Chondrocyte (in vitro differentiated cells): ENCODE results near the gene RDH13. TPM values are rescaled to one million over a fixed set of nuclear protein-coding genes. Genes with fewer than 3 reads are reported as not detected.
"Not testable (repeated sequence)": the region's sequence is repeated elsewhere in the genome, so short reads cannot be mapped to it uniquely, and the experiment has no call there.

ENCODE experiments used
- DNase-seq: peaks from one replicate; pipeline ENCODE4 v3.0.0; 2021; ENCODE audit warnings: mixed read lengths, low spot score
- H3K27ac Mint-ChIP-seq: one replicate; pipeline ENCODE4 v1.8.0; 2021; ENCODE audit warnings: mild to moderate bottlenecking, moderate library complexity, mixed read lengths; ENCODE audit not compliant: unreplicated experiment
- H3K27me3 Mint-ChIP-seq: 2 replicates; pipeline ENCODE4 v1.8.0; 2021; ENCODE audit warnings: low read depth, mixed read lengths
- H3K36me3 Mint-ChIP-seq: 2 replicates; pipeline ENCODE4 v1.8.0; 2021; ENCODE audit warnings: low read depth, mixed read lengths
- H3K4me1 Mint-ChIP-seq: 2 replicates; pipeline ENCODE4 v1.8.0; 2021; ENCODE audit warnings: low read depth, mild to moderate bottlenecking, mixed read lengths
- H3K4me3 Mint-ChIP-seq: one replicate; pipeline ENCODE4 v1.8.0; 2021; ENCODE audit warnings: mild to moderate bottlenecking, moderate library complexity, mixed read lengths; ENCODE audit not compliant: unreplicated experiment
- H3K9me3 Mint-ChIP-seq: 2 replicates; pipeline ENCODE4 v1.8.0; 2021; ENCODE audit warnings: low read depth, mixed read lengths
- CTCF ChIP-seq: fragments of 200-600 bp; sonication (generic); IDR thresholded peaks from 2 replicates; pipeline ENCODE4 v1.5.0; 2021; ENCODE audit warnings: antibody characterized with exemption, mild to moderate bottlenecking, moderate library complexity
- total RNA-seq: library from RNA; stranded (reverse); gene quantifications from 3 replicates; pipeline ENCODE4 v1.2.1, GENCODE V29; 2021

RDH13 gene
- total RNA-seq, 1 donor from 2014 or later, result 9.7 TPM

- peaks cover 14% of the 10 kb centered on the region for H3K9me3 Mint-ChIP-seq
- H3K27ac Mint-ChIP-seq, result no peak overlapping the region
- H3K27me3 Mint-ChIP-seq, result no peaks in the 10 kb centered on the region
- H3K4me3 Mint-ChIP-seq, result no peak overlapping the region
- H3K36me3 Mint-ChIP-seq, result peaks cover 13% of the 10 kb centered on the region
- H3K4me1 Mint-ChIP-seq, result peaks cover 1% of the 10 kb centered on the region
- DNase-seq, result no peak
- TF ChIP-seq CTCF, result no peak
Measured at GRCh38 chr19:55000761-55001160, 62.2 kb downstream of the RDH13 start.

- H3K27ac Mint-ChIP-seq, H3K4me1 Mint-ChIP-seq, H3K9me3 Mint-ChIP-seq, DNase-seq, H3K4me3 Mint-ChIP-seq, H3K27me3 Mint-ChIP-seq: not testable (repeated sequence)
- H3K36me3 Mint-ChIP-seq, result peaks cover 17% of the 10 kb centered on the region
Measured at GRCh38 chr19:54998751-54999239, 64.2 kb downstream of the RDH13 start.

- peaks cover 19% of the 10 kb centered on the region for H3K36me3 Mint-ChIP-seq
Measured at GRCh38 chr19:54995561-54995960, 67.4 kb downstream of the RDH13 start.

More at GRCh38 chr19:54995561-54995960, 67.4 kb downstream of the RDH13 start:
- Mint-ChIP-seq H3K27ac (no peak overlapping the region), H3K27me3 (no peaks in the 10 kb centered on the region), H3K4me1 (no peaks in the 10 kb centered on the region), H3K9me3 (peaks cover 9% of the 10 kb centered on the region), H3K4me3 (no peak overlapping the region)
- TF ChIP-seq CTCF, result no peak
- no peak for DNase-seq

Other genes starting within 250 kb of the RDH13 start
- gene KIR3DL1, start 246.7 kb downstream of the RDH13 start, total RNA-seq, result not detected in 3 replicates
- gene KIR2DS4, start 230.5 kb downstream of the RDH13 start, total RNA-seq, result not detected in 3 replicates
- not detected in 3 replicates for gene KIR3DL2, start 212.7 kb downstream of the RDH13 start, total RNA-seq
- gene FCAR, start 188.9 kb downstream of the RDH13 start, total RNA-seq, result not detected in 3 replicates
- not detected in 3 replicates for gene NCR1, start 157.0 kb downstream of the RDH13 start, total RNA-seq
- not detected in 3 replicates for gene NLRP7, start 115.6 kb downstream of the RDH13 start, total RNA-seq
- 19.1 to 21.7 TPM (median 21.1 TPM) in 3 replicates for gene NLRP2, start 96.8 kb downstream of the RDH13 start, total RNA-seq
- 0.51 TPM in 1 of 3 replicates, not detected in the others for gene GP6, start 24.9 kb downstream of the RDH13 start, total RNA-seq
- 4.1 to 7.9 TPM (median 6.8 TPM) in 3 replicates for gene EPS8L1, start 12.7 kb upstream of the RDH13 start, total RNA-seq
- gene PPP1R12C, start 54.5 kb upstream of the RDH13 start, total RNA-seq, result 86.1 to 111 TPM (median 103 TPM) in 3 replicates
- 0.62 TPM in 1 of 3 replicates, not detected in the others for gene TNNT1, start 86.1 kb upstream of the RDH13 start, total RNA-seq
- not detected in 3 replicates for gene TNNI3, start 94.6 kb upstream of the RDH13 start, total RNA-seq
- gene DNAAF3, start 103.5 kb upstream of the RDH13 start, total RNA-seq, result 0.90 to 2.2 TPM (median 1.3 TPM) in 3 replicates
- gene SYT5, start 117.1 kb upstream of the RDH13 start, total RNA-seq, result 0.80 TPM in 1 of 3 replicates, not detected in the others
- gene PTPRH, start 146.4 kb upstream of the RDH13 start, total RNA-seq, result 0.42 to 0.54 TPM in 2 of 3 replicates, not detected in the other
- 1.4 to 1.5 TPM (median 1.4 TPM) in 3 replicates for gene TMEM86B, start 165.6 kb upstream of the RDH13 start, total RNA-seq
- 47.6 to 58.4 TPM (median 49.9 TPM) in 3 replicates for gene PPP6R1, start 195.9 kb upstream of the RDH13 start, total RNA-seq
- gene HSPBP1, start 217.0 kb upstream of the RDH13 start, total RNA-seq, result 22.7 to 30.3 TPM (median 24.2 TPM) in 3 replicates
- 14.0 to 15.9 TPM (median 15.3 TPM) in 3 replicates for gene BRSK1, start 220.8 kb upstream of the RDH13 start, total RNA-seq